HG02623 (cell line): Measurements from ENCODE around the gene DDX42.
"Not testable (repeated sequence)": the region's sequence is repeated elsewhere in the genome, so short reads cannot be mapped to it uniquely, and the experiment has no call there.

Source experiments
- ATAC-seq: cut with Tn5 transposase; IDR thresholded peaks from one replicate; pipeline ENCODE4 v1.9.1; 2021; ENCODE audit warnings: moderate library complexity; ENCODE audit not compliant: unreplicated experiment

Gene DDX42

GRCh38 chr17:63837962-63838600, 64.1 kb downstream of the DDX42 start:
- no peak for ATAC-seq

- ATAC-seq: no peak
Observed at GRCh38 chr17:63838631-63839171, 64.7 kb downstream of the DDX42 start.

GRCh38 chr17:63840591-63841349, 66.8 kb downstream of the DDX42 start:
- ATAC-seq: no peak

- no peak for ATAC-seq
Observed at GRCh38 chr17:63841350-63842172, 67.6 kb downstream of the DDX42 start.

- ATAC-seq: peak; percentile 31
Observed at GRCh38 chr17:63842173-63842539, 68.2 kb downstream of the DDX42 start.

- ATAC-seq: peak; percentile 74
Observed at GRCh38 chr17:63842540-63843386, 68.8 kb downstream of the DDX42 start, which contains the start of gene SMARCD2. SMARCD2 (minus strand) TSS chr17:63842685; CDS start chr17:63842674, 11 bp downstream.

- ATAC-seq: not testable (repeated sequence)
Observed at GRCh38 chr17:63843387-63843888, 69.5 kb downstream of the DDX42 start.

GRCh38 chr17:63843910-63844677, 70.1 kb downstream of the DDX42 start:
- no peak for ATAC-seq

GRCh38 chr17:63845509-63845908, 71.5 kb downstream of the DDX42 start:
- ATAC-seq: no peak

GRCh38 chr17:63847525-63848249, 73.7 kb downstream of the DDX42 start:
- no peak for ATAC-seq

- ATAC-seq: peak; percentile 85
Observed at GRCh38 chr17:63848834-63849689, 75.1 kb downstream of the DDX42 start.

GRCh38 chr17:63850401-63850800, 76.4 kb downstream of the DDX42 start:
- no peak for ATAC-seq

GRCh38 chr17:63853260-63853659, 79.3 kb downstream of the DDX42 start:
- ATAC-seq: no peak

GRCh38 chr17:63854709-63855108, 80.7 kb downstream of the DDX42 start:
- ATAC-seq: no peak

GRCh38 chr17:63855185-63855584, 81.2 kb downstream of the DDX42 start:
- ATAC-seq: no peak

- not testable (repeated sequence) for ATAC-seq
Observed at GRCh38 chr17:63856425-63856824, 82.5 kb downstream of the DDX42 start.

- ATAC-seq: no peak
Observed at GRCh38 chr17:63859257-63859656, 85.3 kb downstream of the DDX42 start.

GRCh38 chr17:63866625-63867024, 92.7 kb downstream of the DDX42 start:
- not testable (repeated sequence) for ATAC-seq
